Tibial nerve (tissue), 4 donors: ENCODE results near the gene HNRNPM. TPM values are rescaled to one million over a fixed set of nuclear protein-coding genes. Genes with fewer than 3 reads are reported as not detected.

Experiments used
- DNase-seq, 2 donors: peaks; one replicate each; pipeline ENCODE4 v3.0.0-alpha.2; 2019; ENCODE audit warnings: low spot score in 2 of 2
- H3K27ac ChIP-seq, 4 donors: fragments of 200-600 bp; sonication (generic) in 3 of 4; one replicate each; pipeline ENCODE4 v1.5.1; 2017 to 2019; ENCODE audit warnings: mild to moderate bottlenecking in 1 of 4
- H3K27me3 ChIP-seq, 2 donors: fragments of 200-600 bp; sonication (generic) in 1 of 2; one replicate each; pipeline versions ENCODE4 v1.5.1 to v1.6.0; 2017 to 2019
- H3K36me3 ChIP-seq, 3 donors: fragments of 200-600 bp; sonication (generic); one replicate each; pipeline ENCODE4 v1.5.1; 2018 to 2019
- H3K4me1 ChIP-seq, 4 donors: fragments of 200-600 bp; sonication (generic) in 3 of 4; one replicate each; pipeline ENCODE4 v1.5.1; 2017 to 2019
- H3K4me3 ChIP-seq, 4 donors: fragments of 200-600 bp; sonication (generic) in 3 of 4; one replicate each; pipeline ENCODE4 v1.5.1; 2017 to 2019; ENCODE audit warnings: mild to moderate bottlenecking in 1 of 4, moderate library complexity in 1 of 4
- H3K9me3 ChIP-seq, 4 donors: fragments of 200-600 bp; sonication (generic) in 3 of 4; one replicate each; pipeline ENCODE4 v1.5.1; 2017 to 2019
- EP300 ChIP-seq, 2 donors: sonication (generic); formaldehyde crosslinking; IDR thresholded peaks; one replicate each; pipeline ENCODE4 v1.6.1; 2017; ENCODE audit warnings: antibody characterized with exemption in 2 of 2, mild to moderate bottlenecking in 1 of 2
- POLR2A ChIP-seq, 2 donors: fragments of 450-650 bp; IDR thresholded peaks; one replicate each; pipeline ENCODE4 v1.6.1; 2017; ENCODE audit warnings: antibody characterized with exemption in 2 of 2, mild to moderate bottlenecking in 2 of 2, moderate library complexity in 2 of 2
- WGBS, 2 donors: methylation state at CpG; one replicate each; pipeline ENCODE4 v1.1.5; 2018; 5-methylcytosine and 5-hydroxymethylcytosine counted together
- total RNA-seq, 4 donors: library from RNA; depleted of rRNA; stranded (reverse); fragments of >200 nt; gene quantifications; one replicate each; pipeline ENCODE4 v1.1.0, GENCODE V29; 2016
- TF ChIP-seq, protein P1 (sequence below), 5 experiments: fragments of 200-600 bp in 3 of 5; fragments of 450-650 bp in 2 of 5; sonication (generic) in 3 of 5; IDR thresholded peaks; one replicate each; pipeline ENCODE4 v1.5.1; 2016 to 2019; ENCODE audit warnings: antibody characterized with exemption in 5 of 5, mild to moderate bottlenecking in 3 of 5, moderate library complexity in 2 of 5

Gene HNRNPM
- total RNA-seq, 4 donors from 2014 or later = 139 to 251 (median 164) TPM

DNA sequence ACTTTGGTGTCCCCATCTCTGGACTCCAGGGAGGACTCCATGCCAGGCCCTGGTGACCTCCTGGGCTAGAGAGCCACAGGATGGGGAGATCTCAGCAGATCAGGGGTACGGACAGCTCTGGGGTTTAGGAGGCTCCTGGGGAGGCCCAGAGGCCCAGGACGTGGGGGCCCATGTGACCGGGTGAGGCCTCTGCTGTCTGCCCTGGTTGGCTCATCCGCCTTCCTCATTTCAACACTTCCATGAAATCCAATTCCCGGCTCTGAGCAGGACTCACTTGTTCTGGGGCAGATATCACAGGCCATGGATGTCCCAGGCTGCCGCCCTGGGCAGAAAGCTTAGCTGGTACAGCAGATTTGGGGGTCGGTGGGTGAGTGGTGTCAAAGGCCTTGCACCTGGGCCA is 58.7 kb downstream of the HNRNPM start:
- Histone ChIP-seq H3K36me3 (peaks cover 0 to 3% (median 0%) of the 10 kb centered on the region in 3 donors), H3K27ac (no peak overlapping the region), H3K27me3 (no peaks in the 10 kb centered on the region), H3K4me1 (peaks cover 0 to 17% (median 7%) of the 10 kb centered on the region in 4 donors), H3K9me3 (no peaks in the 10 kb centered on the region), H3K4me3 (no peak overlapping the region)
- WGBS, 2 donors = 89 to 95% methylated on average over 5 to 6 of the region's 7 CpGs
- no peak for DNase-seq
- TF ChIP-seq POLR2A (IDR thresholded peaks at IDR 0.05) = no peak
- TF ChIP-seq, protein P1, sequence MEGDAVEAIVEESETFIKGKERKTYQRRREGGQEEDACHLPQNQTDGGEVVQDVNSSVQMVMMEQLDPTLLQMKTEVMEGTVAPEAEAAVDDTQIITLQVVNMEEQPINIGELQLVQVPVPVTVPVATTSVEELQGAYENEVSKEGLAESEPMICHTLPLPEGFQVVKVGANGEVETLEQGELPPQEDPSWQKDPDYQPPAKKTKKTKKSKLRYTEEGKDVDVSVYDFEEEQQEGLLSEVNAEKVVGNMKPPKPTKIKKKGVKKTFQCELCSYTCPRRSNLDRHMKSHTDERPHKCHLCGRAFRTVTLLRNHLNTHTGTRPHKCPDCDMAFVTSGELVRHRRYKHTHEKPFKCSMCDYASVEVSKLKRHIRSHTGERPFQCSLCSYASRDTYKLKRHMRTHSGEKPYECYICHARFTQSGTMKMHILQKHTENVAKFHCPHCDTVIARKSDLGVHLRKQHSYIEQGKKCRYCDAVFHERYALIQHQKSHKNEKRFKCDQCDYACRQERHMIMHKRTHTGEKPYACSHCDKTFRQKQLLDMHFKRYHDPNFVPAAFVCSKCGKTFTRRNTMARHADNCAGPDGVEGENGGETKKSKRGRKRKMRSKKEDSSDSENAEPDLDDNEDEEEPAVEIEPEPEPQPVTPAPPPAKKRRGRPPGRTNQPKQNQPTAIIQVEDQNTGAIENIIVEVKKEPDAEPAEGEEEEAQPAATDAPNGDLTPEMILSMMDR (IDR thresholded peaks at IDR 0.05) = no peak
- no peak for TF ChIP-seq EP300 (IDR thresholded peaks at IDR 0.05)

DNA sequence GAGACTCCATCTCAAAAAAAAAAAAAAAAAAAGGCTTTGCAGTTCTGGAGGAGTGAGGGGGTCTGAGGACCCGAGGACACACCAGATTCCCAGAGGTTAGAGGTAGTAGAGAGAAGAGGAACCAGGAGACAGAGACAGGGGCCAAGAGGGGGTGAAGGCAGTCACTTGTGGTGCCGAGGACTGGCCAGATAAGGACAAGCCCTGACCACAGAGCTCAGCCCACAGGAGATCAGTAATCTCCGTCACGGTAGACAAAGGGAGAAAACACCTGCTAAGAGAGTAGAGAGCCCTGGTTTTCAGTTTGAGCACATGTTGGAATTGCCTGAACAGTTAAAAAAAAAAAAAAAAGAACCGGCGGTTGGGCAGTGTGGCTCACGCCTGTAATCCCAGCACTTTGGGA is 59.4 kb downstream of the HNRNPM start:
- WGBS, 2 donors = 81 to 89% methylated on average over 7 of the region's 7 CpGs
- no peak overlapping the region for H3K4me3 ChIP-seq
- TF ChIP-seq POLR2A (IDR thresholded peaks at IDR 0.05) (no peak), EP300 (IDR thresholded peaks at IDR 0.05) (no peak)
- TF ChIP-seq, protein P1 (IDR thresholded peaks at IDR 0.05) = no peak
- peaks cover 0 to 17% (median 7%) of the 10 kb centered on the region in 4 donors for H3K4me1 ChIP-seq
- H3K9me3 ChIP-seq = no peaks in the 10 kb centered on the region
- peaks cover 0 to 9% (median 0%) of the 10 kb centered on the region in 3 donors for H3K36me3 ChIP-seq
- no peak overlapping the region for H3K27ac ChIP-seq
- no peak for DNase-seq
- H3K27me3 ChIP-seq = no peaks in the 10 kb centered on the region

DNA sequence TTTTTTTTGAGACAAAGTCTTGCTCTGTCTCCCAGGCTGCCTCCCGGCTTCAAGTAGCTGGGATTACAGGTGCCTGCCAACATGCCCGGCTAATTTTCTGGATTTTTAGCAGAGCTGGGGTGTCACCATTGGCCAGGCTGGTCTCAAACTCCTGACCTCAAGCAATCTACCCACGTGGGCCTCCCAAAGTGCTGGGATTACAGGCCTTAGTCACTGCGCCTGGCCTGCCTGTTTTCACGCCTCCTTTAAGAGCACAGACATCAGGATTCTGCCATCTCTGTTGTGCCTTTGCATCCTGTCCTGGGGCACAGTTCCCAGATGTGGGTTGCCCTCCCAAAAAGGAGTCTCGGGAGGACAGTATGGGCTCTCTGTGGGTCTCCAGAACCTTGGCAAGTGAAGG is 60.1 kb downstream of the HNRNPM start:
- no peak for DNase-seq
- no peak overlapping the region for H3K27ac ChIP-seq
- TF ChIP-seq EP300 (IDR thresholded peaks at IDR 0.05) (no peak), POLR2A (IDR thresholded peaks at IDR 0.05) (no peak)
- TF ChIP-seq, protein P1 (IDR thresholded peaks at IDR 0.05) = no peak
- H3K27me3 ChIP-seq = no peaks in the 10 kb centered on the region
- H3K4me1 ChIP-seq = peaks cover 0 to 17% (median 7%) of the 10 kb centered on the region in 4 donors
- no peak overlapping the region for H3K4me3 ChIP-seq
- H3K9me3 ChIP-seq = no peaks in the 10 kb centered on the region
- peaks cover 0 to 17% (median 0%) of the 10 kb centered on the region in 3 donors for H3K36me3 ChIP-seq
- WGBS, 2 donors = 66 to 76% methylated on average over 6 of the region's 6 CpGs

DNA sequence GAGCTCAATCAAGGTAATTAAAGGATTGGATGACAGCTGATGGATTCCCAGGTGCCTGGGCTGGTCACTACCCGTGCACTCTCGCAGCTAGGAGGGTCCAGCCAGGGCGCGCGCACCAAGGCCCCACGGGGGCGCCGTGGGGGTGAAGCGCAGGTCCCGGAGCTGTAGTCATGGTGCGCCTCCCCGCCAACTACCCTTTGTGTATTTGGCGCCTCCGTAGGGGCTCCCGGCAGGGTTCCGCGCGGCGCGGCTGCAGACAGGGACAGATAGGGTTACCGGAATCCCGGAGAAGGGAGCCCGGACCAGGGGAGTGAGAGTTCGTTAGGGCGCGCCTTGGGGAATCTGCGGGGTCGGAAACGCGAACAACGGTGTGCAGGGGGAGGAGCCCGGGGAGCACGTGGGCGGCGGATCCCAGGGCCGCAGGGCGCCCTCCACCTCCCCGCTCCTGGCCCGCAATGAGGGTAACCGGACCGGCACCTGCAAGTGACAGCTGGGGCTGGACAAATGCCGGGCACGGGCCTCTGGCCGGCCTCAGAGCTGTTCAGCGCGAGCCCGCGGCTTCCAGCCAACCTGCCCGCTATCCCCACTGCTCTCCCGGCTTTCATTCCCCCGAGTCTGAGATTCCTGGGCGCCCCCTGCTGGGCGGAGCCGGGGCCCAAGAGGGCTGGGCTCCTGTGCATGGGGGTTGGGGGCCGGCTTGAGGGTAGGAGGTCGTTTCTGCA is 61.1 kb downstream of the HNRNPM start:
- peaks cover 0 to 24% (median 0%) of the 10 kb centered on the region in 3 donors for H3K36me3 ChIP-seq
- TF ChIP-seq, protein P1 (IDR thresholded peaks at IDR 0.05) = peak; percentile 85 to 94 (median 92)
- TF ChIP-seq POLR2A (IDR thresholded peaks at IDR 0.05) (no peak), EP300 (IDR thresholded peaks at IDR 0.05) (peak in 1 of 2 donors; percentile 37)
- H3K9me3 ChIP-seq = no peaks in the 10 kb centered on the region
- WGBS, 2 donors = 0% methylated on average over 47 to 51 of the region's 56 CpGs
- H3K4me1 ChIP-seq = peaks cover 0 to 17% (median 7%) of the 10 kb centered on the region in 4 donors
- H3K27me3 ChIP-seq = no peaks in the 10 kb centered on the region
- peak overlapping the region; percentile 8 to 78 (median 60) for H3K27ac ChIP-seq
- H3K4me3 ChIP-seq = peak overlapping the region; percentile 48 to 73 (median 68)
- peak; percentile 68 to 81 for DNase-seq

DNA sequence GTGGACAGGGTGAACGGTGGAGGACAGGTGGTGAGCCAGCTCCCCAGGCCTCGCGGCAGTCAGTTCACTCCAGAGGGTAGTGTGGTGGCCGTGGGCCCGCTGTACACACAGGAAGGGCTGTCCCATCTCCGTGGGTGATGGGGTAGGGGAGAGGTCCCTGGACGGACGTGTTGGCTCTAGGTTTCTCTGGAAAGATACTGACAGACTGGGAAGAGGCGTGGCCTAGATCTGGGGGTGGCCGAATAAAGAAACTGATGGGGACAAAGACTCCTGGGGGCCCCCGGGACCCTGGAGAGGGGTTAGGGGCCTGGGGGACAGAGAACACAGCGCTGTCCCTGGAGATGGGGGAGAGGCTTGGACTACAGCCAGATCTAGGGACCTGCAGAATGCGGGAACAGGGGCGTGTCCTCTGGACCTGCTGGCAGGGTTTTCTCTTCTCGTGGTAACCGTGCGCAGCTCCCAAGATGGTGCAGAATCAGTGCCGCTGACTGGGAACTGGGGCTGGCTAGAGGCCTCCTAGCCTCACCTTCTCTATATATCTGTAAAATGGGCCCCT is 61.7 kb downstream of the HNRNPM start:
- H3K27ac ChIP-seq = peak overlapping the region; percentile 8 to 78 (median 60)
- DNase-seq = no peak
- no peak for TF ChIP-seq EP300 (IDR thresholded peaks at IDR 0.05)
- TF ChIP-seq, protein P1 (IDR thresholded peaks at IDR 0.05) = peak in 1 of 5 experiments; percentile 7
- H3K9me3 ChIP-seq = no peaks in the 10 kb centered on the region
- 23 to 28% methylated on average over 17 of the region's 18 CpGs for WGBS, 2 donors
- H3K36me3 ChIP-seq = peaks cover 0 to 30% (median 0%) of the 10 kb centered on the region in 3 donors
- H3K4me3 ChIP-seq = peak overlapping the region; percentile 48 to 73 (median 68)
- H3K27me3 ChIP-seq = no peaks in the 10 kb centered on the region
- peaks cover 0 to 19% (median 7%) of the 10 kb centered on the region in 4 donors for H3K4me1 ChIP-seq
